ENCODE data around the gene CFAP57. TPM values are rescaled to one million over a fixed set of nuclear protein-coding genes. Genes with fewer than 3 reads are reported as not detected.
A peak's percentile ranks its signal among the peaks of the same experiment; 100 is the strongest.

The CFAP57 gene
- polyA plus RNA-seq (2013, experiment 1 of 2) = 0.14 TPM
- polyA plus RNA-seq (2013, experiment 2 of 2) = 0.14 TPM

DNA sequence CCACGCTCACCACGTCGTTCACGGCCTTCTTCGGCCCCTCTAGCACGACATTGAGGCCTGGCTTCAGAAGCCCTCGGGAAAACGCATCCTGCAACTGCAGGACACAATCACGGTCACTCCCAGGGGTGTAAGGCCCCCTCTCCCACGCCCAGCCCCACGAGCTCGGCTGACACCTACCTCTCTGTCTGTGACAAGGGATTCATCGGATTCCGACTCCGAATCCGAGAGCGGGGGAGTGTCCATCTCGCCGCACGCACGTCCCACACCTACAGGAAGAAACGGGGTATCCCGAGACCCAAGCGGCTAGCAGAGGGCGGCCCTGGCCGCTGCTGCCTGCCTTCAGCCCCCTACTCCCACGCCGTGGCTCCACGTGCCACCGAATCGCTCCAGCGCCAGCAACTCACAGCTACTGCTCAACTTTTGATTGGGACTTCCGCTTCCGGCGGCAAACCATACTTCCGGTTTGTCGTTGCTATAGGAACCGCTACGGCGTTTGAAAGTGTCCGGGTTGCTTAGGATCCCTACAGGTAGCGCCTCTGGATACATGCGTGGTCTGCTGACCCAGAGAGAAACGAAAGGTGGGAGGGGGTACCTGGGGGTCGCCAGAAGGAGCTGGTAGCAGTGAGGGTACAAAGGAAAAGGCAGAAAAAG, at the start of gene CFAP57, which contains the start of gene EBNA1BP2:
CFAP57 (plus strand) TSS at position 455 of the 651 bp plus-strand sequence. CDS start 424 bp downstream, outside the sequence.
EBNA1BP2 (minus strand) TSS at position 415 of the 651 bp plus-strand sequence; CDS start at position 243, 172 bp downstream.
- WGBS = under 1% methylated on average over 45 of the region's 45 CpGs
- Histone ChIP-seq H3K4ac (ENCODE audit: low read depth in 1 of 2, low read length in 2 of 2) (peak within 1 kb of the TSS in 1 of 2 experiments; percentile 71), H3K23ac (ENCODE audit: low read length in 2 of 2) (peak within 1 kb of the TSS in 1 of 2 experiments; percentile 46)

DNA sequence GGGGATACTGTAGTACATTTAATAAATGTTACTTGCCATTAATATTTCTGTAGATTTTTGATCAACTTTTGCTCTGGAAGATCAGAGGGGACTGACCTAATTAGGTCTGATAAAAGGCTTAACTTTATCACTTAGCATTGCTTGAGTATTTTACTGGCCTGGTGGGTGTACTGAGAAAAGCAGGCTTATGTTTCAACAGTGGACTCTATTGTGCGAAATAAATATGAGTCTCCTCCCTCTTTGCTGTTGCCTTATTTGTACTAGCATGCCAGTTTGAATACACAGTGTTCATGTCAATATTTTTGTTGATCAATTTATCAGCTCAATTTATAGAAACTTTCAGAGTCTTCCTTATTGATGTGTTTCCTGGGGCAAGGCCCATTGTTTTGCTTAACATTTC, 49.1 kb upstream of the CFAP57 start:
- Histone ChIP-seq H3K27me3 (ENCODE audit: control insufficient read depth in 1 of 2, insufficient read depth in 1 of 2, low read length in 2 of 2) (peaks cover 0 to 3% of the 10 kb centered on the region in 2 experiments), H4K91ac (ENCODE audit: low read length) (no peak overlapping the region), H3K4me2 (ENCODE audit: low read length, poor library complexity, severe bottlenecking) (no peak overlapping the region), H2AFZ (ENCODE audit: low read depth, low read length) (no peak overlapping the region), H3K79me1 (replicated peaks; ENCODE audit: low read length, poor library complexity, severe bottlenecking) (no peaks in the 10 kb centered on the region), H4K8ac (ENCODE audit: low read length) (no peak overlapping the region), H2BK15ac (ENCODE audit: low read depth, poor library complexity, severe bottlenecking) (no peak overlapping the region), H3K18ac (ENCODE audit: low read depth in 1 of 2, low read length in 2 of 2) (no peak overlapping the region), H3K36me3 (ENCODE audit: control insufficient read depth in 1 of 2, insufficient read depth in 2 of 2, low read depth in 1 of 2, low read length in 2 of 2) (no peaks in the 10 kb centered on the region), H3K4ac (ENCODE audit: low read depth in 1 of 2, low read length in 2 of 2) (no peak overlapping the region), H2BK120ac (ENCODE audit: low read depth, low read length) (no peak overlapping the region), H3K14ac (ENCODE audit: low read length in 2 of 2) (no peak overlapping the region), H2BK5ac (ENCODE audit: low read depth, low read length, poor library complexity, severe bottlenecking) (no peak overlapping the region), H3K9ac (ENCODE audit: low read length) (no peak overlapping the region), H2AK5ac (ENCODE audit: low read length, severe bottlenecking) (no peak overlapping the region), H3K4me3 (ENCODE audit: insufficient read depth in 1 of 2, low read depth in 1 of 2, low read length in 2 of 2) (no peak overlapping the region), H3K4me1 (ENCODE audit: control insufficient read depth, insufficient read depth, low read depth, low read length) (no peaks in the 10 kb centered on the region), H3K23ac (ENCODE audit: low read length in 2 of 2) (no peak overlapping the region), H3K9me3 (ENCODE audit: control insufficient read depth, low read length) (no peaks in the 10 kb centered on the region), H3K27ac (ENCODE audit: low read length, poor library complexity, severe bottlenecking) (no peak overlapping the region), H2BK12ac (ENCODE audit: low read length in 2 of 2) (no peak overlapping the region)
- no CpG with 5 or more reads among the region's 1 CpG for WGBS
- no peak for DNase-seq

More for the DNA sequence above, at the start of gene CFAP57, which contains the start of gene EBNA1BP2:
- Histone ChIP-seq H3K27ac (ENCODE audit: low read length, poor library complexity, severe bottlenecking) (no peak within 1 kb of the TSS), H3K9ac (ENCODE audit: low read length) (peak within 1 kb of the TSS; percentile 90), H3K14ac (ENCODE audit: low read length in 2 of 2) (peak within 1 kb of the TSS in 1 of 2 experiments; percentile 5), H4K8ac (ENCODE audit: low read length) (no peak within 1 kb of the TSS), H3K4me2 (ENCODE audit: low read length, poor library complexity, severe bottlenecking) (peak within 1 kb of the TSS; percentile 45), H2BK12ac (ENCODE audit: low read length in 2 of 2) (no peak within 1 kb of the TSS), H2BK5ac (ENCODE audit: low read depth, low read length, poor library complexity, severe bottlenecking) (no peak within 1 kb of the TSS), H3K4me1 (ENCODE audit: control insufficient read depth, insufficient read depth, low read depth, low read length) (peaks cover 3% of the 10 kb centered on the region), H4K91ac (ENCODE audit: low read length) (peak within 1 kb of the TSS; percentile 37), H2AK5ac (ENCODE audit: low read length, severe bottlenecking) (no peak within 1 kb of the TSS), H2AFZ (ENCODE audit: low read depth, low read length) (peak within 1 kb of the TSS; percentile 94), H3K4me3 (ENCODE audit: insufficient read depth in 1 of 2, low read depth in 1 of 2, low read length in 2 of 2) (peak within 1 kb of the TSS; percentile 72 to 96), H2BK120ac (ENCODE audit: low read depth, low read length) (no peak within 1 kb of the TSS), H3K18ac (ENCODE audit: low read depth in 1 of 2, low read length in 2 of 2) (peak within 1 kb of the TSS in 1 of 2 experiments; percentile 58), H2BK15ac (ENCODE audit: low read depth, poor library complexity, severe bottlenecking) (no peak within 1 kb of the TSS), H3K79me1 (replicated peaks; ENCODE audit: low read length, poor library complexity, severe bottlenecking) (peaks cover 24% of the 10 kb centered on the region), H3K36me3 (ENCODE audit: control insufficient read depth in 1 of 2, insufficient read depth in 2 of 2, low read depth in 1 of 2, low read length in 2 of 2) (peaks cover 9 to 35% of the 10 kb centered on the region in 2 experiments), H3K9me3 (ENCODE audit: control insufficient read depth, low read length) (no peaks in the 10 kb centered on the region), H3K27me3 (ENCODE audit: control insufficient read depth in 1 of 2, insufficient read depth in 1 of 2, low read length in 2 of 2) (peaks cover 11 to 16% of the 10 kb centered on the region in 2 experiments)
- peak; percentile 96 for DNase-seq

DNA sequence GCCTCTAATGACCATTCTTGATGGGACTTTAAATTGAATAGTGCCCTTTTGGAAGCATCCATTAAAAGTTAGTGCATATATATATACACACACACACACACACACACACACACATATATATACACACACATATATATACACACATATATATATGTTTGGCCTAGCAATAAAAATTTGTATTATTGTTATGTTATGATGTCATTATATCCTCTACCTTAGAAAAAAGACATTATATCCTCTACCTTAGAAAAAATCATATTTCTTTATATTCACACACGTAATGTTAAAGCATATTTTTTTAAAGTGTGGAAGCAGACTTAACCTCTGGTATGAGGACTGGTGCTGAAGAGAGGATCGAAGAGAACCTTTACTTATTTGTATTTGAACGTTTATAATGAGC, 43.3 kb upstream of the CFAP57 start:
- H3K9me3 ChIP-seq (ENCODE audit: control insufficient read depth, low read length) = no peaks in the 10 kb centered on the region
- 100% methylated on average over 1 of the region's 3 CpGs for WGBS
- no peak overlapping the region for H3K4me2 ChIP-seq (ENCODE audit: low read length, poor library complexity, severe bottlenecking)
- H3K4me1 ChIP-seq (ENCODE audit: control insufficient read depth, insufficient read depth, low read depth, low read length) = no peaks in the 10 kb centered on the region
- H3K27ac ChIP-seq (ENCODE audit: low read length, poor library complexity, severe bottlenecking) = no peak overlapping the region
- no peak overlapping the region for H3K9ac ChIP-seq (ENCODE audit: low read length)
- no peak overlapping the region for H2BK5ac ChIP-seq (ENCODE audit: low read depth, low read length, poor library complexity, severe bottlenecking)
- no peaks in the 10 kb centered on the region for H3K79me1 ChIP-seq (replicated peaks; ENCODE audit: low read length, poor library complexity, severe bottlenecking)
- no peak overlapping the region for H3K14ac ChIP-seq (ENCODE audit: low read length in 2 of 2)
- no peaks in the 10 kb centered on the region for H3K36me3 ChIP-seq (ENCODE audit: control insufficient read depth in 1 of 2, insufficient read depth in 2 of 2, low read depth in 1 of 2, low read length in 2 of 2)
- no peak overlapping the region for H2BK15ac ChIP-seq (ENCODE audit: low read depth, poor library complexity, severe bottlenecking)
- no peak overlapping the region for H3K4me3 ChIP-seq (ENCODE audit: insufficient read depth in 1 of 2, low read depth in 1 of 2, low read length in 2 of 2)
- H3K18ac ChIP-seq (ENCODE audit: low read depth in 1 of 2, low read length in 2 of 2) = no peak overlapping the region
- no peak overlapping the region for H2AK5ac ChIP-seq (ENCODE audit: low read length, severe bottlenecking)
- no peak overlapping the region for H2AFZ ChIP-seq (ENCODE audit: low read depth, low read length)
- H3K27me3 ChIP-seq (ENCODE audit: control insufficient read depth in 1 of 2, insufficient read depth in 1 of 2, low read length in 2 of 2) = peaks cover 12 to 30% of the 10 kb centered on the region in 2 experiments
- no peak overlapping the region for H3K23ac ChIP-seq (ENCODE audit: low read length in 2 of 2)
- H3K4ac ChIP-seq (ENCODE audit: low read depth in 1 of 2, low read length in 2 of 2) = no peak overlapping the region
- no peak overlapping the region for H4K8ac ChIP-seq (ENCODE audit: low read length)
- no peak overlapping the region for H2BK120ac ChIP-seq (ENCODE audit: low read depth, low read length)
- no peak for DNase-seq
- no peak overlapping the region for H2BK12ac ChIP-seq (ENCODE audit: low read length in 2 of 2)
- no peak overlapping the region for H4K91ac ChIP-seq (ENCODE audit: low read length)

DNA sequence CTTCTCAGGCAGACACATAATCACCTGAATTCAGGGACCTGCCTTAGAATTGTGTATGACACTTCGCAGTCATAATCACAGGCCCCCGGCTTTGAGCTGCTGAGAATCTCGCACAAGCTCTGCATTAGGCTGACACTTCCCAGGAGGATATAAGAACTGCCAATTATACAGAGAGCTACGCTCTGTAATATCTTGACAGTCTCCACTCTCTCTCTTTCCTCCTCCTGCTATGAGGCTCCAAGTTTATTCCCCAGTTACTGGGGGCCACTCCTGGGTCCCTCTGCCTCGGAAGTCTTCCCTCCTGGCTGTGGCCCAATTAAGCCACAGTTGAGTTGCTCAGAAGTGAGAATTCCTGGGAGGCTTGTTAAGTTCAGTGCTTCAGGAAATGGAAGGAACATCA, 42.7 kb upstream of the CFAP57 start:
- Histone ChIP-seq H3K18ac (ENCODE audit: low read depth in 1 of 2, low read length in 2 of 2) (no peak overlapping the region), H3K4me2 (ENCODE audit: low read length, poor library complexity, severe bottlenecking) (no peak overlapping the region), H3K79me1 (replicated peaks; ENCODE audit: low read length, poor library complexity, severe bottlenecking) (no peaks in the 10 kb centered on the region), H3K9me3 (ENCODE audit: control insufficient read depth, low read length) (no peaks in the 10 kb centered on the region), H3K4me1 (ENCODE audit: control insufficient read depth, insufficient read depth, low read depth, low read length) (no peaks in the 10 kb centered on the region), H3K27me3 (ENCODE audit: control insufficient read depth in 1 of 2, insufficient read depth in 1 of 2, low read length in 2 of 2) (peaks cover 12 to 30% of the 10 kb centered on the region in 2 experiments), H3K27ac (ENCODE audit: low read length, poor library complexity, severe bottlenecking) (no peak overlapping the region), H2BK120ac (ENCODE audit: low read depth, low read length) (no peak overlapping the region), H3K4ac (ENCODE audit: low read depth in 1 of 2, low read length in 2 of 2) (no peak overlapping the region), H4K91ac (ENCODE audit: low read length) (no peak overlapping the region), H2AFZ (ENCODE audit: low read depth, low read length) (no peak overlapping the region), H3K23ac (ENCODE audit: low read length in 2 of 2) (no peak overlapping the region), H2BK5ac (ENCODE audit: low read depth, low read length, poor library complexity, severe bottlenecking) (no peak overlapping the region), H3K4me3 (ENCODE audit: insufficient read depth in 1 of 2, low read depth in 1 of 2, low read length in 2 of 2) (no peak overlapping the region), H3K9ac (ENCODE audit: low read length) (no peak overlapping the region), H3K36me3 (ENCODE audit: control insufficient read depth in 1 of 2, insufficient read depth in 2 of 2, low read depth in 1 of 2, low read length in 2 of 2) (no peaks in the 10 kb centered on the region), H2AK5ac (ENCODE audit: low read length, severe bottlenecking) (no peak overlapping the region), H4K8ac (ENCODE audit: low read length) (no peak overlapping the region), H3K14ac (ENCODE audit: low read length in 2 of 2) (no peak overlapping the region), H2BK15ac (ENCODE audit: low read depth, poor library complexity, severe bottlenecking) (no peak overlapping the region), H2BK12ac (ENCODE audit: low read length in 2 of 2) (no peak overlapping the region)
- no peak for DNase-seq
- WGBS = 63% methylated on average over 5 of the region's 5 CpGs
